ENCODE data around the gene MSN.
"Not testable (repeated sequence)": the region's sequence is repeated elsewhere in the genome, so short reads cannot be mapped to it uniquely, and the experiment has no call there.

GRCh38 chrX:65620096-65620705 lies 47.3 kb upstream of the MSN start:
- TF ChIP-seq POLR2AphosphoS5 (IDR thresholded peaks at IDR 0.05; ENCODE audit: low read depth, low read length); POLR2A (IDR thresholded peaks at IDR 0.05; ENCODE audit: low read depth, low read length); TAF1 (IDR thresholded peaks at IDR 0.05; ENCODE audit: borderline replicate concordance, low read depth, low read length): not testable (repeated sequence)
